Measurements from ENCODE around the gene IVNS1ABP. TPM values are rescaled to one million over a fixed set of nuclear protein-coding genes. Genes with fewer than 3 reads are reported as not detected.

The IVNS1ABP gene
- total and polyA plus RNA-seq, 2 donors (not counting 3 experiments of a cell fraction or from before 2014, with no cell fraction given): 26.3 to 81.6 TPM

- intact Hi-C loops (cut with micrococcal nuclease): no loop called here
- ChIA-PET CTCF (interaction anchor here (0.9 to 2.2 kb wide), 3 partner anchors 11 to 393 kb away, joined by 3 to 8 read pairs (median 4); no protein-coding TSS in a partner anchor), POLR2A (no interaction called here)
- Histone ChIP-seq H3K79me2 (ENCODE audit: control insufficient read depth, insufficient read depth, low read length) (no peaks in the 10 kb centered on the region), H3K27me3 (ENCODE audit: control insufficient read depth in 2 of 2, insufficient read depth in 2 of 2, low read length in 2 of 2) (no peaks in the 10 kb centered on the region), H3K9me1 (replicated peaks; ENCODE audit: control insufficient read depth, extremely low read depth, insufficient read depth, low read length) (no peaks in the 10 kb centered on the region), H3K36me3 (ENCODE audit: control insufficient read depth in 2 of 2, extremely low read depth in 1 of 2, insufficient read depth in 2 of 2, low read length in 2 of 2) (no peaks in the 10 kb centered on the region), H4K20me1 (replicated peaks; ENCODE audit: control insufficient read depth, extremely low read depth, insufficient read depth, low read length) (no peaks in the 10 kb centered on the region), H3K9me3 (replicated peaks; ENCODE audit: control insufficient read depth, insufficient read depth, low read length) (no peaks in the 10 kb centered on the region), H3K9ac (replicated peaks; ENCODE audit: extremely low read depth, insufficient read depth, low read length) (no peak overlapping the region), H3K4me2 (ENCODE audit: insufficient read depth, low read length) (no peak overlapping the region), H3K27ac (ENCODE audit: insufficient read depth, low read depth, low read length) (no peak overlapping the region), H2AFZ (ENCODE audit: low read depth, low read length) (no peak overlapping the region), H3K4me3 (replicated peaks in 1 of 3; ENCODE audit: insufficient read depth in 1 of 3, low read depth in 1 of 3, low read length in 3 of 3) (no peak overlapping the region), H3K4me1 (ENCODE audit: control insufficient read depth, extremely low read depth, insufficient read depth, low read length) (no peaks in the 10 kb centered on the region)
- FAIRE-seq: no peak
- no peak for DNase-seq (ENCODE audit: low read depth, low spot score)
- dilution Hi-C loops (cut with MboI; ENCODE audit: extremely low pct_ligation_motif_present, low sequenced_read_pairs): no loop called here
- BruUV-seq (replicated peaks): no TSS peak
- TF ChIP-seq GATA2 (IDR thresholded peaks at IDR 0.05; ENCODE audit: insufficient read depth, insufficient read length, low read depth, low read length) (no peak), EZH2 (IDR thresholded peaks at IDR 0.05; ENCODE audit: borderline replicate concordance, low read depth, low read length, severe bottlenecking) (no peak), CTCF (IDR thresholded peaks at IDR 0.05; ENCODE audit: extremely low read depth in 1 of 2, insufficient read depth in 1 of 2, low read depth in 1 of 2, low read length in 2 of 2) (no peak), MAX (IDR thresholded peaks at IDR 0.05; ENCODE audit: insufficient read depth, insufficient read length) (no peak), FOS (IDR thresholded peaks at IDR 0.05; ENCODE audit: borderline replicate concordance, insufficient read depth, low read length) (no peak), MYC (IDR thresholded peaks at IDR 0.05; ENCODE audit: low read depth, low read length) (no peak), POLR2AphosphoS5 (IDR thresholded peaks at IDR 0.05; ENCODE audit: insufficient read depth, low read depth, low read length) (no peak), POLR2A (IDR thresholded peaks at IDR 0.05; ENCODE audit: low read depth, low read length) (no peak), JUN (IDR thresholded peaks at IDR 0.05; ENCODE audit: borderline replicate concordance, insufficient read depth, insufficient read length, low read depth) (no peak)
Observed at GRCh38 chr1:185287451-185287850, 29.6 kb downstream of the IVNS1ABP start.

All from endothelial cell of umbilical vein (primary cell).